GM12874 (cell line): Measurements from ENCODE around the gene NAPSA.

Experiments
- TF ChIP-seq, protein P1 (sequence below): IDR thresholded peaks from 2 replicates; pipeline ENCODE4 v1.5.1; 2011; ENCODE audit warnings: low read depth, mild to moderate bottlenecking, control low read depth, low read length, moderate library complexity; ENCODE audit not compliant: insufficient read depth

NAPSA gene

DNA sequence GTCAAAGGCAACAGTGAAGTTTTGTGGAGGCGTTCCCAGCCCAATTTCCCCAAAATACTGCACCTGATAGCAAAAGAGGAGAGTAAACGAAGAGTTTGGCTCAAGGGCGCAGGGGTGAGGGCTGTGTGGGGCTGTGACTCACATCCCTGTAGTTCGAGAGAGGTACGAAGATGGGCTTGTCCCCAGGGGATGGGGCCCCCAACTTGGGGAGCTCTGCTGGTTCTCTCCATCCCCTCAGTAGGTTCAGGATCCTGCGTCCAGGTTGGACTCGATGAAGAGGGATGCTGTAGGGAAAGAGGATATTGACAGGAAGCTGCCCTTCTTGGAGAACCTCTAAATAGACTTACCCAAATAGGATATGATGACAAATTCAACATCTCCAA lies 3.4 kb downstream of the NAPSA start:
- TF ChIP-seq, protein P1, sequence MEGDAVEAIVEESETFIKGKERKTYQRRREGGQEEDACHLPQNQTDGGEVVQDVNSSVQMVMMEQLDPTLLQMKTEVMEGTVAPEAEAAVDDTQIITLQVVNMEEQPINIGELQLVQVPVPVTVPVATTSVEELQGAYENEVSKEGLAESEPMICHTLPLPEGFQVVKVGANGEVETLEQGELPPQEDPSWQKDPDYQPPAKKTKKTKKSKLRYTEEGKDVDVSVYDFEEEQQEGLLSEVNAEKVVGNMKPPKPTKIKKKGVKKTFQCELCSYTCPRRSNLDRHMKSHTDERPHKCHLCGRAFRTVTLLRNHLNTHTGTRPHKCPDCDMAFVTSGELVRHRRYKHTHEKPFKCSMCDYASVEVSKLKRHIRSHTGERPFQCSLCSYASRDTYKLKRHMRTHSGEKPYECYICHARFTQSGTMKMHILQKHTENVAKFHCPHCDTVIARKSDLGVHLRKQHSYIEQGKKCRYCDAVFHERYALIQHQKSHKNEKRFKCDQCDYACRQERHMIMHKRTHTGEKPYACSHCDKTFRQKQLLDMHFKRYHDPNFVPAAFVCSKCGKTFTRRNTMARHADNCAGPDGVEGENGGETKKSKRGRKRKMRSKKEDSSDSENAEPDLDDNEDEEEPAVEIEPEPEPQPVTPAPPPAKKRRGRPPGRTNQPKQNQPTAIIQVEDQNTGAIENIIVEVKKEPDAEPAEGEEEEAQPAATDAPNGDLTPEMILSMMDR: no peak

- TF ChIP-seq, protein P1: no peak
These were observed 4.0 kb downstream of the NAPSA start for GRCh38 chr19:50361290-50362029.

DNA sequence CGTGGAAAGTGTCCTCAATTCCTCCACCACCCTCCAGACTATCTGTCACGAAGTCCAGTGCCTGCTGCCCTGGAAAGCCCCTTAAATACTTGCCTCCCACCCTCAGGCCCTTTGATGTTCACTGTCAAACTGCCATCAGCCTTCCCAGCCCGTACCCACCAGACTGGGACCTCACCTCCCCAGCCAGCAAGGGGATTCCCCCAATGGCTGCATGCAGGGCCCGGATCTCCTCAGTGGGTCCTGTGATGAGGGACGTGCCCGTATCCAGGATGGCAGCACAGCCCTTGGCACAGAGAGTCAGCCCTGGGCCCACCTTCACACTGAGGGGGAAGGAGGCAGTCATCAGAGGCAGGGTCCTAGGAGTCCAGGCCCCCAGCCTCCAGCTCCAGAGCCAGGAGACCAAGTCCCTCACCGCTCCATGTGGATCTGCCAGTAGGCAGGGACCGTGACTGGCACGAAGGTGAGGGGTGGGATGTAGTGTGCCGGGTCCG lies 6.1 kb downstream of the NAPSA start:
- TF ChIP-seq, protein P1: no peak

- TF ChIP-seq, protein P1: no peak
These were observed 6.7 kb downstream of the NAPSA start for GRCh38 chr19:50358483-50359327.

DNA sequence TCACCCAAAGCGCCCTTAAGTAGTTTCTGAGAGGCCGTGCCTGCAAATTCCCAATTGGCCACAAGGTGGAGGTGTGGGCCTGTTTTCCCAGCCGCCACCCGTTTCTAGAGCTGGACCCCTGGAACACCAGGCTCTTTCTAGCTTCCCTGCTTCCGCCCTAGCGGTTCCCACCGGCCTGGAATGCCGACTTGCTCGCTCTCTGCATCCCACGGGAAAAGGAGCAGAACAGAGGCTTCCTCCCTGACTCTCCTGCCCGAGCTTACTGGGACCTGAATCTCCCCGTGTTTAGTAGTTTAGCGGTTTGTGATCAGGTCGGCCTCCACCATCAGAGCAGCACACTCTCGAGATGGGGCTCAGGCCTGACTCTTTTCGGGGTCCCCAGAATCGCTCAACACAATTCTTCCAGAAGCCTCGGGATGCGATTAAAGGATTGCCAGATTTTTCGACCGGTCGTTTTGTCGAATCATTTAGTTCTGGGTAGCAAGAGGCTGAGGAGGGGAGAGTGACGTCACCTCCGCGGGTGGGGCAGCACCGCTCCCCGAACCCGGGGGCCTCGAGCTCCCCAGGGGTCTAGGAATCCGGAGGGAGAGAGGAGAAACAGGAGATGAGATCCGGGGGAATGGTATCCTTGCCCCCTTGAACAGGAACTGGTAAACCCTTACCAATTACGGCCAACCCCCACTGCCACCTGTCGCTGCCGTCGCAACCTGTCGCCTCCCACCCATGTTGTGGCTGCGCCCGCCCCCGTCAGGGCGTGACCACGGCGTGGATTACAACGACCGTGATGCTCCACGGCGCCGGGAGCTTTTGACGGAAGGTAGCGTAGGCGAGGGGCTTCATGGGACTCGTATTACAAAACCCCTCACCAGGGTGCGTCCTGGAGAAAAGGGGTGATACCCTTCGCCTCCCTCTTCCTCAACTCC lies 8.0 kb downstream of the NAPSA start:
- TF ChIP-seq, protein P1: peak; percentile 82

- TF ChIP-seq, protein P1: no peak
These were observed 8.7 kb downstream of the NAPSA start for GRCh38 chr19:50356691-50357177.

GRCh38 chr19:50352242-50352641 lies 13.2 kb downstream of the NAPSA start:
- TF ChIP-seq, protein P1: no peak
